Measurements from ENCODE around the gene ANKH.

GRCh38 chr5:14880688-14881087, 9.1 kb upstream of the ANKH start:
- no peak for TF ChIP-seq POLR2A (IDR thresholded peaks at IDR 0.05)
- no peak for TF ChIP-seq CTCF (IDR thresholded peaks at IDR 0.05)
- no peak for TF ChIP-seq POLR2AphosphoS5 (IDR thresholded peaks at IDR 0.05; ENCODE audit: insufficient read depth in 1 of 2, low read depth in 1 of 2)
